HG03097 (cell line): ENCODE data around the gene LRCH2.
"Not testable (repeated sequence)": the region's sequence is repeated elsewhere in the genome, so short reads cannot be mapped to it uniquely, and the experiment has no call there.

Source experiments
- ATAC-seq: cut with Tn5 transposase; IDR thresholded peaks from one replicate; pipeline ENCODE4 v1.9.1; 2021; ENCODE audit not compliant: unreplicated experiment, low FRiP score

LRCH2 gene

GRCh38 chrX:115209547-115209946 is 24.3 kb downstream of the LRCH2 start:
- not testable (repeated sequence) for ATAC-seq

DNA sequence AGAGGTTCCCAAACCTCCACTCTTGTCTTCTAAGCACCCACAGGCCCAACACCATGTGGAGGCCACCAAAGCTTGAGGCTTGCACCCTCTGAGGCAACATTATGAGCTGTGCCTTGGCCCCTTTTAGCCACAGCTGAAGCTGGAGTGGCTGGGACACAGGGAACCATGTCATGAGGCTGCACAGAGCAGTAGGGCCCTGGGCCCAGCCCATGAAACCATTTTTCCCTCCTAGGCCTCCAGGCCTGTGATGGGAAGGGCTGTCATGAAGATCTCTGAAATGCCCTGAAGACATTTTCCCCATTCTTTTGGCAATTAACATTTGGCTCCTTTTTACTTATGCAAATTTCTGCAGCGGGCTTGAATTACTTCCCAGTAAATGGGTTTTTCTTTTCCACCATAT is 29.9 kb downstream of the LRCH2 start:
- no peak for ATAC-seq

GRCh38 chrX:115192244-115192700 is 41.6 kb downstream of the LRCH2 start:
- no peak for ATAC-seq

DNA sequence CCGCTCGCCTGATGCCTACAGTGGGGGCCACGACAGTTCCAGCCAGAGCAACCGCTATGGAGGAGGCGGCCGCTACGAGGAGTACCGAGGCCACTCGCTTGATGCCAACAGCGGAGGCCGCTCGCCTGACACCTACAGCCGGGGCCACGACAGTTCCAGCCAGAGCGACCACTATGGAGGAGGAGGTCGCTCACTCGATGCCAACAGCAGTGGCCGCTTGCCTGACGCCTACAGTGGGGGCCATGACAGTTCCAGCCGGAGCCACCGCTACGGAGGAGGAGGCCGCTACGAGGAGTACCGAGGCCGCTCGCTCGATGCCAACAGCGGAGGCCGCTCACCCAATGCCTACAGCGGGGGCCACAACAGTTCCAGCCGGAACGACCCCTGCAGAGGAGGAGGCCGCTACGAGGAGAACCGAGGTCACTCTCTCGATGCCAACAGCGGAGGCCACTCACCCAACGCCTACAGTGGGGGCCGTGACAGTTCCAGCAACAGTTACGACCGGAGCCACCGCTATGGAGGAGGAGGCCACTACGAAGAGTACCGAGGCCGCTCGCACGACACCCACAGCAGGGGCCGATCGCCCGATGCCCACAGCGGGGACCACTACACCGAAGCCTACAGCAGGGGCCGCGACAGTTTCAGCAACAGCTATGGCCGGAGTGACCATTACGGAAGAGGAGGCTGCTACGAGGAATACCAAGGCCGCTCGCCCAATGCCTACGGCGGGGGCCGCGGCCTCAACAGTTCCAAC is 42.2 kb downstream of the LRCH2 start:
- ATAC-seq = no peak

GRCh38 chrX:115190636-115191489 is 43.0 kb downstream of the LRCH2 start:
- no peak for ATAC-seq

DNA sequence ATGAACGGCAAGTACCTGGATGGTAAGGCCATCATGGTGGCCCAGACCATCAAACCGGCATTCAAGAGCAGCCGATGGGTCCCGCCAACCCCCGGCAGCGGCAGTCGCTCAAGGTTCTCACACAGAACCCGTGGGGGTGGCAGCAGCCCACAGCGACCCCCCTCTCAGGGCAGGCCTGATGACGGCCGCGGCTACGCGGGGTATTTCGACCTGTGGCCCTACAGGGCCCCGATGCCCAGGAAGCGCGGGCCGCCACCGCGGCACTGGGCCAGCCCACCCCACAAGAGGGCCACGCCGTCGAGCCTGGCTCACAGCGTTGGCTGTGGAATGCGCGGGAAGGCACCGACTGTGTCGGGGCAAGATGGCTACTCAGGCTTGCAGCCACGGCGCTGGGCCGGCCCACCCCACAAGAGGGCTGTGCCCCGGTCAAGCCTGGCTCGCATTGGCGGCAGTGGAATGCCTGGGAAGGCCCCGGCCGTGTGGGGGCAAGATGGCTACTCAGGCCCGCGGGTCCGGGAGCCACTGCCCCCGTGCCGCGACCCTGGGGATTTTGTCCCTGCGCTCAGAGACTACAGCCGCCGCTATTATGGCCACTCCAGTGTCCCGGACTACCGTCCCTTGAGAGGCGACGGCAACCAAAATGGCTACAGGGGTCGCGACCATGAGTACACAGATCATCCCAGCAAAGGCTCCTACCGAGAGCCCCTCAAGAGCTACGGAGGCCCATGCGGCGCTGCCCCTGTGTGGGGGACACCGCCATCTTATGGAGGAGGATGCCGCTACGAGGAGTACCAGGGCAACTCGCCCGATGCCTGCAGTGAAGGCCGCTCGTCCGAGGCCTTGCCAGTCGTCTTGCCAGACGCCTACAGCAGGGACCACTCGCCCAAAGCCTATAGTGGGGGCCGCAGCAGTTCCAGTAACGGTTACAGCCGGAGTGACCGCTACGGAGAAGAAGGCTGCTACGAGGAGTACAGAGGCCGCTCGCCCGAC is 44.0 kb downstream of the LRCH2 start:
- no peak for ATAC-seq

DNA sequence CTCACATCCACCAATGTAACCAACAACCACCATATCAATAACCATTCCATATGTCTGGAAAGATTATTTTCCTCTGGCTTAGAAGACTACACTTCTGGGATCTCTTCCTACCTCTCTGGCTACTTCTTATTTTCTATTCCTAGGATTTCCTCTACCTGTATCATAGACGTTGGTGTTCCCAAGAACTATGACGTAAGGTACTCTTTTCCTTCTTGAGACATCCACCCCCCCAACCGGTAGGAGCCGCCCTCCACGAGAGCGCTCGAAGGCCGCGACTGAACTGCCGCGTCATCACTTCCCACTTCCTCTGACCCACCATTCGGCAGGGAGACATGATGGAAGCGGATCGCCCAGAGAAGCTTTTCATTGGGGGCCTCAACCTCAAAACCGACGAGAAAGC is 44.8 kb downstream of the LRCH2 start, which contains the start of gene RBMXL3:
Gene RBMXL3, plus strand, starts transcription at position 301 of the 400 bp plus-strand sequence. Its CDS starts 32 bp downstream, at position 333.
- no peak for ATAC-seq

DNA sequence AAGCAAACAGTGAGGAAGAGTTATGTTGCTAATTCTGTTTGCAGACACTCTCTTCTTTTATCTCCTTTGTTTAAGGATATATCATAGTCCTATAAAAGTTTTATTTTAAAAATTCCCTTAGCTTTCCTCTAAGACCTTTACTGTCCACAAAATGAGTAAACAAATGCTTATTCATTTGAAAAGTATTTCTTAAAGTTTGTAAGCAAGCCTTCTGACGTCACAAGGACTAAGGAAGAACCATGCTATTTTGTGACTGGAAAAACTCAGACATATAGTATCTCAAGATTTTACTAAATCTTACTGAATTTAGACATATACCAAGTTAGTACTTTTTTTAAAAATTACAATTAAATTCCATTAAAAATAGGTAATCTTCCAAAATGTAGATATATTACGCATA is 49.9 kb downstream of the LRCH2 start:
- no peak for ATAC-seq

DNA sequence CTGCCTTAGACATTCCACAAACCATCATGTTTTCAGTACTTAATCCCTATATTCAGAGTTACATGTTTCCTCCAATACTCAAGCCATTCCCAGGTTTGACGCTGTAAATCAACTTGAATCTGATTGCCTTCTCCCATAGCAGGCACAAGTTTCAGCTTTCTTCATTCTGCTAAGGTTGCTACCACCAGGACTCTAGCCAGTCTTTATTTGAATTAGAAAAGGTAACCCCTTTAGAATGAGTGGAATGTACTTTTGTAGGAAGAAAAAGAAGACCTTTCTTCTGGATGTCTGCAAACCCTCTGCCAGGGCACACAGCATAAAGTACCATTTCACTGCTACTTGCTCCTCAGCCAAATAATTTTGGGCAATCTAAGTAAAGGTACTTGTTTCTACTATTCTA is 55.4 kb downstream of the LRCH2 start:
- no peak for ATAC-seq

DNA sequence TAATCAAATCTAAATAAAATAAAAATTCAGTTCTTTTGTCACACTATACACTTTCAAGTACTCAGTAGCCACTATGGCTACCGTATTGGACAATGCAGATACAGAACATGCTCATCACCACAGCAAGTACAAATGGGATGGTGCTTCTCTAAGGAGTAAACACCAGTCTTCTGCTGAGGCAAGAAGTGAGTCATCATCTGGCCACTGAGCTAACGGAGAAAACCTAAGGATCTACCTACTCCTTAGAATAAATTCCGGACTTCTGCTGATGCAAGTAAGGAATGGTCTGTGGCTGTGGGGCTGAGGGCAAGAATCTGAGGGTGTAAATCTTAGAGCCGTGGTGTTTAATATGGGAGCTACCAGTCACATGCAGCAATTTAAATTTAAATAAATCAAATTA is 56.0 kb downstream of the LRCH2 start:
- ATAC-seq = no peak

GRCh38 chrX:115174548-115174947 is 59.3 kb downstream of the LRCH2 start:
- ATAC-seq = no peak

GRCh38 chrX:115173181-115173580 is 60.7 kb downstream of the LRCH2 start:
- no peak for ATAC-seq

GRCh38 chrX:115147220-115147619 is 86.7 kb downstream of the LRCH2 start:
- ATAC-seq = no peak

DNA sequence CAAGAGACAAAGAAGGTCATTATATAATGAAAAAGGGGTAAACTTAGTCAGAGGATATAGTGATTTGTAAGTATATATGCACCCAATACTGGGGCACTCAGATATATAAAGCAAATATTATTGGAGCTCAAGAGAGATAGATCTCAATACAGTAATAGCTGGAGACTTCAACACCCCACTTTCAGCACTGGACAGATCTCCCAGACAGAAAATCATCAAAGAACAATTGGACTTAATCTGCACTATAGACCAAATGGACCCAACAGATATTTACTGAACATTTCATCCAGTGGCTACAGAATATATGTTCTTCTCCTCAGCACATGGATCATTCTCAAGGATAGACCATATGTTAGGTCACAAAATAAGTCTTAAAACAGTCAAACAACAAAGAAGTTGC is 91.8 kb downstream of the LRCH2 start:
- no peak for ATAC-seq

GRCh38 chrX:115138040-115138439 is 95.9 kb downstream of the LRCH2 start:
- ATAC-seq = no peak

DNA sequence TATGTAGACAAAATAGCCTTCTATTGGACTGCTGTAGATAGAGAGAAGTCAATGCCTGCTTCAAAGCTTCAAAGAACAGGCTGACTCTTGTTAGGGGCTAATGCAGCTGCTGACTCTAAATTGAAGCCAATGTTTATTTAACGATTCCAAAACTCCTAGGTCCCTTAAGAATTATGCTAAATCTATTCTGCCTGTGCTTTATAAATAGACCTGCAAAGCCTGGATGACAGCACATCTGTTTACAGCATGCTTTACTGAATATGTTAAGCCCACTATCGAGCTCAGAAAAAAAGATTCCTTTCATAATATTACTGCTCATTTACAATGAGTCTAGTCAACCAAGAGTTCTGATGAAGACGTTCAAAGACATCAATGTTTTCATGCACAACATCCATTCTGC is 99.5 kb downstream of the LRCH2 start:
- ATAC-seq = no peak

GRCh38 chrX:115112411-115112810 is 121.5 kb downstream of the LRCH2 start:
- no peak for ATAC-seq

DNA sequence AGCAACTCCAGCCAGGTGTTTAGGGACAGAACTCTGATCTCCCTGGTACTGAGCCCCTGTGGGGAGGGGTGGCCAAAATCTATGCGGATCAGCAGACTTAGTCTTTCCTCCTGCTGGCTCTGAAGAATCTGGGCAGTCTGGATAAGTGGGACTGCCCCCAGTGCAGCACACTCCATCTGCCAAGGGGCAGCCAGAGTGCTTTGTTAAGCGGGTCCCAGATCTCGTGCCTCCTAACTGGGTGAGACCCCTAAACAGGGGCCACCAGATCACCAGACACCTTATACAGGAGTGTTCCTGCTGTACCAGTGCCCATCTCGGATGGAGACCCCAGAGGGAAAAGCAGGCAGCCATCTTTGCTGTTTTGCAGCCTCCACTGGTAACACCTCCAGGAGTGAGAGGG is 135.0 kb downstream of the LRCH2 start:
- no peak for ATAC-seq

GRCh38 chrX:115093191-115093590 is 140.7 kb downstream of the LRCH2 start:
- ATAC-seq = no peak

GRCh38 chrX:115089419-115089818 is 144.5 kb downstream of the LRCH2 start:
- no peak for ATAC-seq
